SK-N-SH (cell line): ENCODE measurements around the gene LRRIQ4. TPM values are rescaled to one million over a fixed set of nuclear protein-coding genes. Genes with fewer than 3 reads are reported as not detected.
A peak's percentile ranks its signal among the peaks of the same experiment; 100 is the strongest.

Experiments
- CHD2 ChIP-seq: fragments of 150-350 bp; IDR thresholded peaks from 2 replicates; pipeline ENCODE4 v1.6.1; 2018; ENCODE audit warnings: low read length; ENCODE audit not compliant: partially characterized antibody
- ELF1 ChIP-seq: IDR thresholded peaks from 2 replicates; pipeline ENCODE4 v1.4.0; 2012
- GABPA ChIP-seq: IDR thresholded peaks from 2 replicates; pipeline ENCODE4 v1.4.0; 2012; ENCODE audit warnings: low read depth, mild to moderate bottlenecking
- GATA2 ChIP-seq: sonication (generic); formaldehyde crosslinking; IDR thresholded peaks from 2 replicates; pipeline ENCODE4 v1.5.0; 2020; ENCODE audit warnings: mild to moderate bottlenecking, missing genetic modification reagents
- NFIC ChIP-seq: IDR thresholded peaks from 2 replicates; pipeline ENCODE4 v1.4.0; 2012; ENCODE audit warnings: borderline replicate concordance
- POLR2AphosphoS5 ChIP-seq: IDR thresholded peaks from 2 replicates; pipeline ENCODE4 v1.6.1; 2012; ENCODE audit warnings: low read depth, low read length
- RCOR1 ChIP-seq: fragments of 150-350 bp; IDR thresholded peaks from 2 replicates; pipeline ENCODE4 v1.6.1; 2017; ENCODE audit warnings: antibody characterized with exemption, low read length
- RFX5 ChIP-seq: IDR thresholded peaks from 2 replicates; pipeline ENCODE4 v1.6.1; 2012; ENCODE audit warnings: mild to moderate bottlenecking, improper control_type of control experiment, low read length
- TAF1 ChIP-seq: IDR thresholded peaks from 2 replicates; pipeline ENCODE4 v1.6.1; 2012; ENCODE audit warnings: low read depth, mild to moderate bottlenecking, low read length, moderate library complexity, borderline replicate concordance
- TEAD4 ChIP-seq: IDR thresholded peaks from 2 replicates; pipeline ENCODE4 v1.4.0; 2012; ENCODE audit warnings: mild to moderate bottlenecking, borderline replicate concordance; ENCODE audit not compliant: insufficient read depth
- polyA plus RNA-seq, 3 experiments: library from polyadenylated mRNA; depleted of rRNA; stranded (reverse); fragments of >200 nt; gene quantifications; 2 replicates each; pipeline ENCODE4 v1.2.3, GENCODE V29; 2012
- TF ChIP-seq, protein P1 (sequence below): IDR thresholded peaks from 2 replicates; pipeline ENCODE4 v1.6.1; 2012; ENCODE audit warnings: mild to moderate bottlenecking, low read depth, low read length, moderate library complexity
- TF ChIP-seq, protein P2 (sequence below): IDR thresholded peaks from 2 replicates; pipeline ENCODE4 v1.4.0; 2012; ENCODE audit warnings: low read depth, borderline replicate concordance
- TF ChIP-seq, protein P3 (sequence below): fragments of 200-600 bp; sonication (generic); IDR thresholded peaks from 2 replicates; pipeline ENCODE4 v1.6.1; 2017; ENCODE audit warnings: antibody characterized with exemption, mild to moderate bottlenecking, moderate library complexity
- TF ChIP-seq, protein P4 (sequence below): IDR thresholded peaks from 2 replicates; pipeline ENCODE4 v1.4.0; 2012; ENCODE audit warnings: low read depth, borderline replicate concordance
- TF ChIP-seq, protein P5 (sequence below): fragments of 150-350 bp; IDR thresholded peaks from 2 replicates; pipeline ENCODE4 v1.6.1; 2017; ENCODE audit warnings: antibody characterized with exemption, low read length, low read depth, borderline replicate concordance

LRRIQ4 gene
- polyA plus RNA-seq, 1 of the 3 experiments (the other 2 are of a cell fraction), result not detected

DNA sequence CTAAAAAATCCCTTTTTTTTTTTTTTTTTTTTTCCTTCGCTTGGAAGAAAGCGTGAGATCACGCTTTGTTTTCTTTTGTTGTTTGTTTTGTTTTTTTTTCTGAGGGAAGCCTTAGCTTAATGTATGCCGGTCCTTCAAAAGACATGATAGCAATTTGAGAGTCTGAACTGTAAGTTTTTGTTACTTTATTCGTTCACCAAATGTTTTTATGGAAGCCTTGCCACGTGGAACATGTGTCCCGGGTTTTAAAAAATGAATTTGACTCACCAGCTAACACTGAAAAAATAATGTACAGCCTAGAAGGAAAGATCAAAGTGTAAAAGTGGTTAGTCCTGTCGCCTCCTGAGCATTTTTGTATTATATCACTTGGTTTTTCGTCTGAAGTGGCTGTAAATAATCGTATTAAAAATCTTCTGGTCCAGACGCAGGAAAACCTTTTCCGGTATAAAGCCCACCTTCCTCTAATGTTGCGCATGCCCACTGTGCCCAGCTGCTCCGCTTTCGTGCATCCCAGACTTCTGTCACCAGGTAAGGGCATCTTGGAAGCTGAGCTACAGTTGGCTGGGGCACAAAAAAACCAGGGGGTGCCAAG, 40.3 kb upstream of the LRRIQ4 start (continued):
- TF ChIP-seq, protein P1, sequence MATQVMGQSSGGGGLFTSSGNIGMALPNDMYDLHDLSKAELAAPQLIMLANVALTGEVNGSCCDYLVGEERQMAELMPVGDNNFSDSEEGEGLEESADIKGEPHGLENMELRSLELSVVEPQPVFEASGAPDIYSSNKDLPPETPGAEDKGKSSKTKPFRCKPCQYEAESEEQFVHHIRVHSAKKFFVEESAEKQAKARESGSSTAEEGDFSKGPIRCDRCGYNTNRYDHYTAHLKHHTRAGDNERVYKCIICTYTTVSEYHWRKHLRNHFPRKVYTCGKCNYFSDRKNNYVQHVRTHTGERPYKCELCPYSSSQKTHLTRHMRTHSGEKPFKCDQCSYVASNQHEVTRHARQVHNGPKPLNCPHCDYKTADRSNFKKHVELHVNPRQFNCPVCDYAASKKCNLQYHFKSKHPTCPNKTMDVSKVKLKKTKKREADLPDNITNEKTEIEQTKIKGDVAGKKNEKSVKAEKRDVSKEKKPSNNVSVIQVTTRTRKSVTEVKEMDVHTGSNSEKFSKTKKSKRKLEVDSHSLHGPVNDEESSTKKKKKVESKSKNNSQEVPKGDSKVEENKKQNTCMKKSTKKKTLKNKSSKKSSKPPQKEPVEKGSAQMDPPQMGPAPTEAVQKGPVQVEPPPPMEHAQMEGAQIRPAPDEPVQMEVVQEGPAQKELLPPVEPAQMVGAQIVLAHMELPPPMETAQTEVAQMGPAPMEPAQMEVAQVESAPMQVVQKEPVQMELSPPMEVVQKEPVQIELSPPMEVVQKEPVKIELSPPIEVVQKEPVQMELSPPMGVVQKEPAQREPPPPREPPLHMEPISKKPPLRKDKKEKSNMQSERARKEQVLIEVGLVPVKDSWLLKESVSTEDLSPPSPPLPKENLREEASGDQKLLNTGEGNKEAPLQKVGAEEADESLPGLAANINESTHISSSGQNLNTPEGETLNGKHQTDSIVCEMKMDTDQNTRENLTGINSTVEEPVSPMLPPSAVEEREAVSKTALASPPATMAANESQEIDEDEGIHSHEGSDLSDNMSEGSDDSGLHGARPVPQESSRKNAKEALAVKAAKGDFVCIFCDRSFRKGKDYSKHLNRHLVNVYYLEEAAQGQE, result no peak
- TF ChIP-seq, protein P2, sequence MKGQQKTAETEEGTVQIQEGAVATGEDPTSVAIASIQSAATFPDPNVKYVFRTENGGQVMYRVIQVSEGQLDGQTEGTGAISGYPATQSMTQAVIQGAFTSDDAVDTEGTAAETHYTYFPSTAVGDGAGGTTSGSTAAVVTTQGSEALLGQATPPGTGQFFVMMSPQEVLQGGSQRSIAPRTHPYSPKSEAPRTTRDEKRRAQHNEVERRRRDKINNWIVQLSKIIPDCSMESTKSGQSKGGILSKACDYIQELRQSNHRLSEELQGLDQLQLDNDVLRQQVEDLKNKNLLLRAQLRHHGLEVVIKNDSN, result no peak
- peak; percentile 9 for TF ChIP-seq CHD2
- TF ChIP-seq TAF1, result no peak
- TF ChIP-seq NFIC, result no peak
- TF ChIP-seq, protein P3, sequence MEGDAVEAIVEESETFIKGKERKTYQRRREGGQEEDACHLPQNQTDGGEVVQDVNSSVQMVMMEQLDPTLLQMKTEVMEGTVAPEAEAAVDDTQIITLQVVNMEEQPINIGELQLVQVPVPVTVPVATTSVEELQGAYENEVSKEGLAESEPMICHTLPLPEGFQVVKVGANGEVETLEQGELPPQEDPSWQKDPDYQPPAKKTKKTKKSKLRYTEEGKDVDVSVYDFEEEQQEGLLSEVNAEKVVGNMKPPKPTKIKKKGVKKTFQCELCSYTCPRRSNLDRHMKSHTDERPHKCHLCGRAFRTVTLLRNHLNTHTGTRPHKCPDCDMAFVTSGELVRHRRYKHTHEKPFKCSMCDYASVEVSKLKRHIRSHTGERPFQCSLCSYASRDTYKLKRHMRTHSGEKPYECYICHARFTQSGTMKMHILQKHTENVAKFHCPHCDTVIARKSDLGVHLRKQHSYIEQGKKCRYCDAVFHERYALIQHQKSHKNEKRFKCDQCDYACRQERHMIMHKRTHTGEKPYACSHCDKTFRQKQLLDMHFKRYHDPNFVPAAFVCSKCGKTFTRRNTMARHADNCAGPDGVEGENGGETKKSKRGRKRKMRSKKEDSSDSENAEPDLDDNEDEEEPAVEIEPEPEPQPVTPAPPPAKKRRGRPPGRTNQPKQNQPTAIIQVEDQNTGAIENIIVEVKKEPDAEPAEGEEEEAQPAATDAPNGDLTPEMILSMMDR, result no peak
- TF ChIP-seq TEAD4, result no peak
- peak; percentile 20; the same call in 1 of the 2 replicates for TF ChIP-seq POLR2AphosphoS5
- TF ChIP-seq RCOR1, result no peak
- 0 out of 2 replicates have a peak, but pooled peaks have one; percentile 2 for TF ChIP-seq GATA2
- TF ChIP-seq GABPA, result peak; percentile 52
- TF ChIP-seq, protein P4, sequence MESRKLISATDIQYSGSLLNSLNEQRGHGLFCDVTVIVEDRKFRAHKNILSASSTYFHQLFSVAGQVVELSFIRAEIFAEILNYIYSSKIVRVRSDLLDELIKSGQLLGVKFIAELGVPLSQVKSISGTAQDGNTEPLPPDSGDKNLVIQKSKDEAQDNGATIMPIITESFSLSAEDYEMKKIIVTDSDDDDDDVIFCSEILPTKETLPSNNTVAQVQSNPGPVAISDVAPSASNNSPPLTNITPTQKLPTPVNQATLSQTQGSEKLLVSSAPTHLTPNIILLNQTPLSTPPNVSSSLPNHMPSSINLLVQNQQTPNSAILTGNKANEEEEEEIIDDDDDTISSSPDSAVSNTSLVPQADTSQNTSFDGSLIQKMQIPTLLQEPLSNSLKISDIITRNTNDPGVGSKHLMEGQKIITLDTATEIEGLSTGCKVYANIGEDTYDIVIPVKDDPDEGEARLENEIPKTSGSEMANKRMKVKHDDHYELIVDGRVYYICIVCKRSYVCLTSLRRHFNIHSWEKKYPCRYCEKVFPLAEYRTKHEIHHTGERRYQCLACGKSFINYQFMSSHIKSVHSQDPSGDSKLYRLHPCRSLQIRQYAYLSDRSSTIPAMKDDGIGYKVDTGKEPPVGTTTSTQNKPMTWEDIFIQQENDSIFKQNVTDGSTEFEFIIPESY, result no peak
- no peak for TF ChIP-seq RFX5
- TF ChIP-seq, protein P5, sequence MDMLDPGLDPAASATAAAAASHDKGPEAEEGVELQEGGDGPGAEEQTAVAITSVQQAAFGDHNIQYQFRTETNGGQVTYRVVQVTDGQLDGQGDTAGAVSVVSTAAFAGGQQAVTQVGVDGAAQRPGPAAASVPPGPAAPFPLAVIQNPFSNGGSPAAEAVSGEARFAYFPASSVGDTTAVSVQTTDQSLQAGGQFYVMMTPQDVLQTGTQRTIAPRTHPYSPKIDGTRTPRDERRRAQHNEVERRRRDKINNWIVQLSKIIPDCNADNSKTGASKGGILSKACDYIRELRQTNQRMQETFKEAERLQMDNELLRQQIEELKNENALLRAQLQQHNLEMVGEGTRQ, result no peak
- no peak for TF ChIP-seq ELF1
